Right renal cortex interstitium (tissue), 3 donors: ENCODE results near the gene CDH6. TPM values are rescaled to one million over a fixed set of nuclear protein-coding genes. Genes with fewer than 3 reads are reported as not detected.
"Not testable (repeated sequence)": the region's sequence is repeated elsewhere in the genome, so short reads cannot be mapped to it uniquely, and the experiment has no call there.

Source experiments
- DNase-seq, 3 donors: peaks; one replicate each; pipeline ENCODE4 v3.0.0-alpha.2; 2013; ENCODE audit warnings: low read depth in 3 of 3, low spot score in 2 of 3
- polyA plus RNA-seq, 3 donors: library from polyadenylated mRNA; unstranded; fragments of 120-200 nt; gene quantifications; one replicate each; pipeline ENCODE4 v1.2.1, GENCODE V29; 2013; ENCODE audit not compliant: insufficient read length in 3 of 3

CDH6 gene
- polyA plus RNA-seq, 3 donors = 61.1 to 66.1 (median 63.4) TPM

GRCh38 chr5:31322946-31323345, 129.5 kb downstream of the CDH6 start:
- DNase-seq = no peak

- no peak for DNase-seq
Measured at GRCh38 chr5:31324842-31325241, 131.4 kb downstream of the CDH6 start.

- DNase-seq = no peak
Measured at GRCh38 chr5:31328040-31328733, 134.7 kb downstream of the CDH6 start.

GRCh38 chr5:31329715-31330114, 136.2 kb downstream of the CDH6 start:
- no peak for DNase-seq

GRCh38 chr5:31332160-31332559, 138.7 kb downstream of the CDH6 start:
- DNase-seq = no peak

GRCh38 chr5:31333475-31333874, 140.0 kb downstream of the CDH6 start:
- DNase-seq = no peak

- no peak for DNase-seq
Measured at GRCh38 chr5:31334061-31334860, 140.8 kb downstream of the CDH6 start.

- no peak for DNase-seq
Measured at GRCh38 chr5:31335456-31335855, 142.0 kb downstream of the CDH6 start.

GRCh38 chr5:31343946-31344345, 150.5 kb downstream of the CDH6 start:
- no peak for DNase-seq

GRCh38 chr5:31346896-31347551, 153.5 kb downstream of the CDH6 start:
- no peak for DNase-seq

GRCh38 chr5:31347552-31347905, 154.0 kb downstream of the CDH6 start:
- no peak for DNase-seq

- DNase-seq = no peak
Measured at GRCh38 chr5:31350395-31350794, 156.9 kb downstream of the CDH6 start.

- no peak for DNase-seq
Measured at GRCh38 chr5:31355337-31355736, 161.9 kb downstream of the CDH6 start.

- no peak for DNase-seq
Measured at GRCh38 chr5:31357038-31357437, 163.6 kb downstream of the CDH6 start.

- no peak for DNase-seq
Measured at GRCh38 chr5:31359839-31360238, 166.4 kb downstream of the CDH6 start.

GRCh38 chr5:31361234-31361633, 167.7 kb downstream of the CDH6 start:
- DNase-seq = no peak

- not testable (repeated sequence) for DNase-seq
Measured at GRCh38 chr5:31361704-31362528, 168.4 kb downstream of the CDH6 start.

GRCh38 chr5:31362529-31362900, 169.0 kb downstream of the CDH6 start:
- no peak for DNase-seq

GRCh38 chr5:31362931-31363568, 169.6 kb downstream of the CDH6 start:
- DNase-seq = no peak

- no peak for DNase-seq
Measured at GRCh38 chr5:31364881-31365636, 171.6 kb downstream of the CDH6 start.
